HepG2 (cell line): Measurements from ENCODE around the gene CDCA5. TPM values are rescaled to one million over a fixed set of nuclear protein-coding genes. Genes with fewer than 3 reads are reported as not detected.

Source experiments
- ATF7 ChIP-seq, 2 experiments: fragments of 450-650 bp in 1 of 2; sonication (generic) in 1 of 2; formaldehyde crosslinking in 1 of 2; IDR thresholded peaks; 2 replicates each; pipeline versions ENCODE4 v1.4.0 to v1.6.1; 2016 to 2020; ENCODE audit warnings: antibody characterized with exemption in 1 of 2, mild to moderate bottlenecking in 1 of 2, missing genetic modification reagents in 1 of 2
- CBX2 ChIP-seq, 2 experiments: fragments of 200-600 bp in 1 of 2; sonication (generic); formaldehyde crosslinking in 1 of 2; IDR thresholded peaks; 2 replicates each; pipeline versions ENCODE4 v1.7.0 to v1.8.1; 2018 to 2022; ENCODE audit warnings: low read depth in 2 of 2, low read length in 1 of 2, mild to moderate bottlenecking in 1 of 2, missing genetic modification reagents in 1 of 2
- DR1 ChIP-seq: sonication (generic); formaldehyde crosslinking; IDR thresholded peaks from 2 replicates; pipeline ENCODE4 v1.8.0; 2021; ENCODE audit warnings: mild to moderate bottlenecking, missing genetic modification reagents, inconsistent platforms
- HMG20B ChIP-seq: conservative IDR thresholded peaks from 2 replicates; pipeline ENCODE4 v1.6.1; 2016; ENCODE audit warnings: missing genetic modification reagents, missing compliant biosample characterization
- SCMH1 ChIP-seq: sonication (generic); formaldehyde crosslinking; IDR thresholded peaks from 2 replicates; pipeline ENCODE4 v1.9.0; 2021; ENCODE audit warnings: missing genetic modification reagents, mild to moderate bottlenecking, borderline replicate concordance
- polyA plus RNA-seq, 8 experiments: library from polyadenylated mRNA; depleted of rRNA in 3 of 8; stranded (reverse) in 7 of 8; unstranded in 1 of 8; fragments of >200 nt; fragmentation: Illumina TruSeq in 4 of 8; extraction: Trizol in 4 of 8; gene quantifications; 2 replicates each; pipeline versions ENCODE4 v1.2.1 to v1.2.3, GENCODE V29; 2011 to 2016; ENCODE audit warnings: low read depth in 4 of 8, missing spikeins in 1 of 8, mixed read lengths in 1 of 8; ENCODE audit not compliant: insufficient read depth in 1 of 8
- total RNA-seq, 5 experiments: library from RNA; depleted of rRNA; stranded (reverse); fragments of >200 nt; fragmentation: Illumina TruSeq; extraction: Trizol; gene quantifications; 2 replicates each; pipeline ENCODE4 v1.2.3, GENCODE V29; 2016; ENCODE audit warnings: low read depth in 1 of 5
- TF ChIP-seq, protein P1 (sequence below): sonication (generic); formaldehyde crosslinking; IDR thresholded peaks from 2 replicates; pipeline ENCODE4 v1.8.0; 2022; ENCODE audit warnings: missing genetic modification reagents, mild to moderate bottlenecking, moderate library complexity, borderline replicate concordance
- TF ChIP-seq, protein P2 (sequence below): sonication (generic); formaldehyde crosslinking; IDR thresholded peaks from 2 replicates; pipeline ENCODE4 v1.8.0; 2022; ENCODE audit warnings: missing genetic modification reagents, mild to moderate bottlenecking, inconsistent platforms, borderline replicate concordance
- TF ChIP-seq, protein P3 (sequence below), 2 experiments: sonication (generic) in 1 of 2; formaldehyde crosslinking in 1 of 2; IDR thresholded peaks; 2 replicates each; pipeline versions ENCODE4 v1.5.1 to v1.6.1; 2011 to 2020; ENCODE audit warnings: borderline replicate concordance in 1 of 2, low read depth in 1 of 2, low read length in 1 of 2, mild to moderate bottlenecking in 1 of 2, missing genetic modification reagents in 1 of 2, moderate library complexity in 1 of 2
- TF ChIP-seq, protein P4 (sequence below), 2 experiments: IDR thresholded peaks; 2 replicates each; pipeline ENCODE4 v1.6.1; 2011 to 2012; ENCODE audit warnings: low read length in 2 of 2, borderline replicate concordance in 1 of 2, low read depth in 1 of 2, mild to moderate bottlenecking in 1 of 2, moderate library complexity in 1 of 2
- TF ChIP-seq, protein P5 (sequence below): sonication (generic); formaldehyde crosslinking; IDR thresholded peaks from 2 replicates; pipeline ENCODE4 v1.8.1; 2023; ENCODE audit warnings: mild to moderate bottlenecking, moderate library complexity, missing genetic modification reagents
- TF ChIP-seq, protein P6 (sequence below): sonication (generic); formaldehyde crosslinking; IDR thresholded peaks from 2 replicates; pipeline ENCODE4 v1.4.0; 2020; ENCODE audit warnings: missing genetic modification reagents, low read depth, mild to moderate bottlenecking, borderline replicate concordance

The CDCA5 gene
- total and polyA plus RNA-seq, 2 of the 13 experiments (the other 11 are each of a cell fraction or from before 2014, with no cell fraction given), result 13.5 to 50.6 TPM

DNA sequence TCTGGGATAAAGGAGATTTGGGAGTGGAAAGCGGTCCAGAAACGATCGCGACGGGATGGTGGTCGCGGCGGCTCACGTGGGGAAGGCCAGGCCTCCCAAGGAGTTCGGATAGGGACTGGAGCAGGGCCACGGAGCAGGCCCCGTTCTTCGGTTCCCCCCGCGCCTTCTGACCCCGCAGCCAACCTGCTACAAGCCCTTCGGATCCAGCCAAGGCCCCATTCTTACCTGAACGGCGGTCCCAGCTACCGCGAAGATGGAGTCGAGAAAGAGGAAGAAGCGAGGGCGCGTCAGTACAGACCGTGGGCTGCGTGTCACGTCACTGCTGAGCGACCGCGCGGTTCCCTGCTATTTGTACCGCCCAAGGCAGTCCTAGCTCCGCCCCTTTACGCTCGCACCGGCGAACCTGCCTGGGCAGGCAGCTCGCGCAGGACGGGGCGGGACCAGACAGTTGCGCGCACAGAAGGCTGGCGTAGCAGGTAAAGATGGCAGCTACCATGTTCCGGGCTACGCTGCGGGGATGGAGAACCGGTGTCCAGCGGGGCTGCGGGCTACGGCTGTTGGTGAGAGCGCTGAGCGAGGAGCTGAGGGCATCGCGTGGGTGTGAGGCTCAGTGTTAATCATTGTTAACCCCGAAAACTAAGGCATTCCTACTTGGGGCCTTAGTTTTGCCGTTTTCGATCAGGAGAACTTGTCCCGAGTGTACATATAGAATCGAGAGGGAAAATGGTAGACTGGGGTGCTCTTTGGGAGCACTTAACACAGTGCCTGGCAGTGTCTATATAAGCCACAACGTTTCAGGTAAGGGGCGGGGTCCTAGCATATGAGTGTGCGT, 38.2 kb upstream of the CDCA5 start, which contains the start of the genes FAU and MRPL49 (continued):
- TF ChIP-seq, protein P1, sequence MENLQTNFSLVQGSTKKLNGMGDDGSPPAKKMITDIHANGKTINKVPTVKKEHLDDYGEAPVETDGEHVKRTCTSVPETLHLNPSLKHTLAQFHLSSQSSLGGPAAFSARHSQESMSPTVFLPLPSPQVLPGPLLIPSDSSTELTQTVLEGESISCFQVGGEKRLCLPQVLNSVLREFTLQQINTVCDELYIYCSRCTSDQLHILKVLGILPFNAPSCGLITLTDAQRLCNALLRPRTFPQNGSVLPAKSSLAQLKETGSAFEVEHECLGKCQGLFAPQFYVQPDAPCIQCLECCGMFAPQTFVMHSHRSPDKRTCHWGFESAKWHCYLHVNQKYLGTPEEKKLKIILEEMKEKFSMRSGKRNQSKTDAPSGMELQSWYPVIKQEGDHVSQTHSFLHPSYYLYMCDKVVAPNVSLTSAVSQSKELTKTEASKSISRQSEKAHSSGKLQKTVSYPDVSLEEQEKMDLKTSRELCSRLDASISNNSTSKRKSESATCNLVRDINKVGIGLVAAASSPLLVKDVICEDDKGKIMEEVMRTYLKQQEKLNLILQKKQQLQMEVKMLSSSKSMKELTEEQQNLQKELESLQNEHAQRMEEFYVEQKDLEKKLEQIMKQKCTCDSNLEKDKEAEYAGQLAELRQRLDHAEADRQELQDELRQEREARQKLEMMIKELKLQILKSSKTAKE (CRISPR knock-in tag), result peak; percentile 47; the same call in 1 of the 2 replicates
- TF ChIP-seq, protein P2, sequence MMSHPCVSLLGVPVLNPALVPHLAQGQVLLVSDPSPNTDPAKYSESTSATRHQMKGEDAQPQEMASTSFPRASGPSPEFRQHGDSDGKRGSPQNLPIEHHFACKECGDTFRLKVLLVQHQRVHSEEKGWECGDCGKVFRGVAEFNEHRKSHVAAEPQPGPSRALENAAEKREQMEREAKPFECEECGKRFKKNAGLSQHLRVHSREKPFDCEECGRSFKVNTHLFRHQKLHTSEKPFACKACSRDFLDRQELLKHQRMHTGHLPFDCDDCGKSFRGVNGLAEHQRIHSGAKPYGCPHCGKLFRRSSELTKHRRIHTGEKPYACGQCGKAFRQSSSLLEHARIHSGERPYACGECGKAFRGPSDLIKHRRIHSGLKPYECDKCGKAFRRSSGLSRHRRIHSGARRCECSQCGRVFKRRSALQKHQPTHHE (CRISPR knock-in tag), result 0 out of 2 replicates have a peak, but pooled peaks have one; percentile 19
- no peak for TF ChIP-seq SCMH1 (CRISPR knock-in tag)
- TF ChIP-seq, protein P3, sequence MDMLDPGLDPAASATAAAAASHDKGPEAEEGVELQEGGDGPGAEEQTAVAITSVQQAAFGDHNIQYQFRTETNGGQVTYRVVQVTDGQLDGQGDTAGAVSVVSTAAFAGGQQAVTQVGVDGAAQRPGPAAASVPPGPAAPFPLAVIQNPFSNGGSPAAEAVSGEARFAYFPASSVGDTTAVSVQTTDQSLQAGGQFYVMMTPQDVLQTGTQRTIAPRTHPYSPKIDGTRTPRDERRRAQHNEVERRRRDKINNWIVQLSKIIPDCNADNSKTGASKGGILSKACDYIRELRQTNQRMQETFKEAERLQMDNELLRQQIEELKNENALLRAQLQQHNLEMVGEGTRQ (IDR thresholded peaks at IDR 0.05; ENCODE audit: low read depth, low read length), result no peak
- TF ChIP-seq, protein P3 (CRISPR knock-in tag; IDR thresholded peaks at IDR 0.05; ENCODE audit: borderline replicate concordance), result peak; percentile 19; the same call in 1 of the 2 replicates
- TF ChIP-seq, protein P4, sequence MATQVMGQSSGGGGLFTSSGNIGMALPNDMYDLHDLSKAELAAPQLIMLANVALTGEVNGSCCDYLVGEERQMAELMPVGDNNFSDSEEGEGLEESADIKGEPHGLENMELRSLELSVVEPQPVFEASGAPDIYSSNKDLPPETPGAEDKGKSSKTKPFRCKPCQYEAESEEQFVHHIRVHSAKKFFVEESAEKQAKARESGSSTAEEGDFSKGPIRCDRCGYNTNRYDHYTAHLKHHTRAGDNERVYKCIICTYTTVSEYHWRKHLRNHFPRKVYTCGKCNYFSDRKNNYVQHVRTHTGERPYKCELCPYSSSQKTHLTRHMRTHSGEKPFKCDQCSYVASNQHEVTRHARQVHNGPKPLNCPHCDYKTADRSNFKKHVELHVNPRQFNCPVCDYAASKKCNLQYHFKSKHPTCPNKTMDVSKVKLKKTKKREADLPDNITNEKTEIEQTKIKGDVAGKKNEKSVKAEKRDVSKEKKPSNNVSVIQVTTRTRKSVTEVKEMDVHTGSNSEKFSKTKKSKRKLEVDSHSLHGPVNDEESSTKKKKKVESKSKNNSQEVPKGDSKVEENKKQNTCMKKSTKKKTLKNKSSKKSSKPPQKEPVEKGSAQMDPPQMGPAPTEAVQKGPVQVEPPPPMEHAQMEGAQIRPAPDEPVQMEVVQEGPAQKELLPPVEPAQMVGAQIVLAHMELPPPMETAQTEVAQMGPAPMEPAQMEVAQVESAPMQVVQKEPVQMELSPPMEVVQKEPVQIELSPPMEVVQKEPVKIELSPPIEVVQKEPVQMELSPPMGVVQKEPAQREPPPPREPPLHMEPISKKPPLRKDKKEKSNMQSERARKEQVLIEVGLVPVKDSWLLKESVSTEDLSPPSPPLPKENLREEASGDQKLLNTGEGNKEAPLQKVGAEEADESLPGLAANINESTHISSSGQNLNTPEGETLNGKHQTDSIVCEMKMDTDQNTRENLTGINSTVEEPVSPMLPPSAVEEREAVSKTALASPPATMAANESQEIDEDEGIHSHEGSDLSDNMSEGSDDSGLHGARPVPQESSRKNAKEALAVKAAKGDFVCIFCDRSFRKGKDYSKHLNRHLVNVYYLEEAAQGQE (IDR thresholded peaks at IDR 0.05; ENCODE audit: borderline replicate concordance in 1 of 2, low read depth in 1 of 2, low read length in 2 of 2), result no peak; a peak in 1 of 4 replicates
- no peak for TF ChIP-seq ATF7 (IDR thresholded peaks at IDR 0.05)
- 0 out of 2 replicates have a peak, but pooled peaks have one; percentile 20 for TF ChIP-seq ATF7 (CRISPR knock-in tag; IDR thresholded peaks at IDR 0.05)
- TF ChIP-seq DR1, result peak; percentile 99
- TF ChIP-seq, protein P5, sequence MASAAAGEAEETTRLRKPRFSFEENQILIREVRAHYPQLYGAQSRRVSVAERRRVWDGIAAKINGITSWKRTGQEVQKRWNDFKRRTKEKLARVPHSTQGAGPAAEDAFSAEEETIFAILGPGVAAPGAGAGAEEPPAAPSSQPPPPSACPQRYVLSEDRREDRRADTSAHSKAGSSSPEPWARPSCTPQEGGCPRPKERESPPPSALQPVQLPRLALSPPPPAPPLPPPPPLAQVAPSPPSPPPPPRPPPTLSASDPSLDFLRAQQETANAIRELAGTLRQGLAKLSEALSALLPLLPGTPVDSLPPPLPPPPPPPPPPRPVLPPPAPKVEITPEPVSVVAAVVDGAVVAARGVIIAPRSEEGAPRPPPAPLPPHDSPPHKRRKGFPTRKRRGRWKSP (CRISPR knock-in tag), result no peak; the same call in 1 of the 2 replicates
- TF ChIP-seq, protein P6, sequence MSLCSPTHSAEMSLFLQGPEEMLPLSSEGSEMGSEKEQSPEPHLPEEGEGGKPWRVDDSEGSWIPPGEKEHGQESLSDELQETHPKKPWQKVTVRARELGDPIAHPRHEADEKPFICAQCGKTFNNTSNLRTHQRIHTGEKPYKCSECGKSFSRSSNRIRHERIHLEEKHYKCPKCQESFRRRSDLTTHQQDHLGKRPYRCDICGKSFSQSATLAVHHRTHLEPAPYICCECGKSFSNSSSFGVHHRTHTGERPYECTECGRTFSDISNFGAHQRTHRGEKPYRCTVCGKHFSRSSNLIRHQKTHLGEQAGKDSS (CRISPR knock-in tag), result peak; percentile 80; the same call in 1 of the 2 replicates
- peak; percentile 38; the same call in 1 of the 2 replicates for TF ChIP-seq HMG20B
- TF ChIP-seq CBX2 (IDR thresholded peaks at IDR 0.05; ENCODE audit: low read depth, low read length), result no peak
- no peak for TF ChIP-seq CBX2 (CRISPR knock-in tag; IDR thresholded peaks at IDR 0.05; ENCODE audit: low read depth)
